K562 treated with DMSO at 1 percent for 4 hours (cell line): ENCODE results near the gene SPTBN1. TPM values are rescaled to one million over a fixed set of nuclear protein-coding genes. Genes with fewer than 3 reads are reported as not detected.

Experiments
- total RNA-seq: library from RNA; unstranded; fragments of 300-600 nt; gene quantifications from 2 replicates; pipeline ENCODE4 v1.2.3, GENCODE V29; 2022; ENCODE audit not compliant: insufficient read depth

Gene SPTBN1
- 29.1 and 30.4 TPM in 2 replicates for total RNA-seq

DNA sequence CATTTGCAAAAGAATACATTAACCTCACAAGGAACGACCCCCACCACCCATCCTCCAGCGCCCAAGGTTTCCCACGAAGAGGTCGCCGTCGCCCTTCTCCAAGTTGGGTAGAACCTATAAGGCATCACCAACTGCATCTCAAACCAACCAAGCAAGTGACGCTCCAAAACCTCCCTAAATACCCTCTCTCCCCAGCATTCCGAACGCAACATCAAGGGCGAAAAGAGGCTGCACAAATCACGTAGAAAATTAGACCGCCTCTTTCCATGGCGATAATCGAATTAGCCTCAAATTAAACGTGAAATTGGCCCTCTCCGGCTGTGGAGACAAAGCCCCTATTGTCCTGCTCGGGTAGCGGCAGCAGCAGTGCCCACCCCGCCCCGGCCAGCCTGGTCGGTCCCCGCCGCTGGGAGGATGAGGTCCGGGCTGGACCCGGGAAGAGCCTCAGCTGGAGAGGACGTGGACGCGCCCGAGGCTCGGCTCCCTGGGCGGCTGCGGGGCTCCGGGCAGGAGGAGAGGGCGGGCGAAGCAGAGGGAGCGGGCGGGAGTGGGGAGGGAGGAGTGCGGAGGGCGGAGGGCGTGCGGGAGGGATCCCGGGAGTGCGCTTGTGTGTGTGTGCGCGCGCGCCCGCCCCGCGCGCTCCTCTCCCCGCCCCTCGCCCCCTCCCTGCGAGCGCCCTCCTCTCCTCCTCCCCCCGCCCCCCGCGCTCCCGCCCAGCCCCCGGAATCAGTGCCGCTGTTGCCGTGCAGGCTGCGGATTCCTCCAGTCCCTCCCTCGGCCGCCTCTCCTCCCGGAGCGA, at the start of gene SPTBN1:
Gene SPTBN1 (plus strand): TSS at position 765 of the 799 bp plus-strand sequence. CDS start 70,092 bp downstream, outside the sequence.

Other genes starting within 250 kb of the SPTBN1 start
- 2.3 and 4.0 TPM in 2 replicates for gene TSPYL6, start 200.1 kb upstream of the SPTBN1 start, total RNA-seq